Pulmonary artery endothelial cell (primary cell): ENCODE measurements around the gene BCAR1. TPM values are rescaled to one million over a fixed set of nuclear protein-coding genes. Genes with fewer than 3 reads are reported as not detected.
"Not testable (repeated sequence)": the region's sequence is repeated elsewhere in the genome, so short reads cannot be mapped to it uniquely, and the experiment has no call there.

Source experiments
- DNase-seq: peaks from one replicate; pipeline ENCODE4 v3.0.0-alpha.2; 2011; ENCODE audit warnings: low read depth, low spot score
- total RNA-seq: library from RNA; depleted of rRNA; stranded (reverse); fragments of >200 nt; gene quantifications from 2 replicates; pipeline ENCODE4 v1.2.3, GENCODE V29; 2014

Gene BCAR1, protein sequence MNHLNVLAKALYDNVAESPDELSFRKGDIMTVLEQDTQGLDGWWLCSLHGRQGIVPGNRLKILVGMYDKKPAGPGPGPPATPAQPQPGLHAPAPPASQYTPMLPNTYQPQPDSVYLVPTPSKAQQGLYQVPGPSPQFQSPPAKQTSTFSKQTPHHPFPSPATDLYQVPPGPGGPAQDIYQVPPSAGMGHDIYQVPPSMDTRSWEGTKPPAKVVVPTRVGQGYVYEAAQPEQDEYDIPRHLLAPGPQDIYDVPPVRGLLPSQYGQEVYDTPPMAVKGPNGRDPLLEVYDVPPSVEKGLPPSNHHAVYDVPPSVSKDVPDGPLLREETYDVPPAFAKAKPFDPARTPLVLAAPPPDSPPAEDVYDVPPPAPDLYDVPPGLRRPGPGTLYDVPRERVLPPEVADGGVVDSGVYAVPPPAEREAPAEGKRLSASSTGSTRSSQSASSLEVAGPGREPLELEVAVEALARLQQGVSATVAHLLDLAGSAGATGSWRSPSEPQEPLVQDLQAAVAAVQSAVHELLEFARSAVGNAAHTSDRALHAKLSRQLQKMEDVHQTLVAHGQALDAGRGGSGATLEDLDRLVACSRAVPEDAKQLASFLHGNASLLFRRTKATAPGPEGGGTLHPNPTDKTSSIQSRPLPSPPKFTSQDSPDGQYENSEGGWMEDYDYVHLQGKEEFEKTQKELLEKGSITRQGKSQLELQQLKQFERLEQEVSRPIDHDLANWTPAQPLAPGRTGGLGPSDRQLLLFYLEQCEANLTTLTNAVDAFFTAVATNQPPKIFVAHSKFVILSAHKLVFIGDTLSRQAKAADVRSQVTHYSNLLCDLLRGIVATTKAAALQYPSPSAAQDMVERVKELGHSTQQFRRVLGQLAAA
- 118 and 122 TPM in 2 replicates for total RNA-seq

DNA sequence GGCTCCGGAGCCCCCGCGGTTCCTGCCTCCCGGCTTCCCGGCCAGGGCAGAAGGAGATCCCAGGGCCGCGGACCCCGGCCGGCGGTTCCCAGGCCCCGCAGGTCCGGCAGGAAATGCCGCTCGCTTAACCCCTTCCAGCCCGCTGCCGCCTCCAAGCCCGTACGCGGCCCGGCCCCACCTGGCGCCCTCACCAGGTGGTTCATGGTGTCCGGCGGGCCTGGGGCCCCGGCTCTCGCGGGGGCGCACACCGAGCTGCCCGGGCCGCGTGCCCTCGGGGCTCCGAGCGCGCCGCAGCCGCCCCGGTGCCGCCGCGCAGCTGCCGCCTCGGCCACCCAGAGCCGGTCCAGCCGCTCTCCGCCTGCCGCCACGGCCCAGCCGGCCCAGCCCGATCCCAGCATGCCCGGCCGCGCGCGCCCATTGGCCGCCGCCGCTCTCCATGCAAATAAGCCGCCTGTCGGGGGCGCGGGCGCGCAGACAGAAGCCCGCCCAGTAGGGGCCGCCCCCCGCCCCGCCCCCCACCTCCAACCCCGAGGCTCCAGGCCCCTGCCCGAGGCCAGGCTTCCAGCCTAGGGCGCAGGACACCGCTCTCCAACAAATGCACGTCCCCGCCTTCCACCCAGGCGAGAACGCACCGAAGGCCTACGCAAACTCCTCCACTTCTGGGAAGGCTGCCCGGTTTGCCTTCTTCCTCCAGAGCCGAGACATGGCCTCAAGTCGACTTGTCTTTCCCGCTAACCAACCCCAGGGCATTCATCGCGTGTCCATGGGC, at the start of gene BCAR1:
Gene BCAR1 (minus strand): TSS at position 345 of the 769 bp plus-strand sequence. CDS start 142 bp downstream, at position 203.
- DNase-seq, result peak; percentile 57

DNA sequence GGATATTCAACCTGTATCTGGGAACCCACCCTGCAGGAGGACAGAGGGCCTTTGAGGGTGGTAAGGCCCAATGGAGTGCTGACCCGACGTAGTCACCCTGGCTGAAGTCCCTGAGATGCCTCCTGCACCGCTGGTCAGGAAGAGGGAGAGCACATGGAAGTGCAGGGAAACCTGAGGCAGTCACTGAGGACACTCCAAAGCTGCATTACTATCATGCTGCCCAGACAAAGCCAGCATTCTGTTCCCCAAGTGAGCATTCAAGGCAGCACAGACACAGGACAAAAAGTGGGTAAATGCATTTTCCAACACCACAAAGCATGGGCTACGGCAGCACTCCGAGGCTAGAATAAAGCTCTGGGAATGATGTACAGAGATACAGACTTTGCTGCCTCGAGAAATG, 46.8 kb upstream of the BCAR1 start:
- no peak for DNase-seq

DNA sequence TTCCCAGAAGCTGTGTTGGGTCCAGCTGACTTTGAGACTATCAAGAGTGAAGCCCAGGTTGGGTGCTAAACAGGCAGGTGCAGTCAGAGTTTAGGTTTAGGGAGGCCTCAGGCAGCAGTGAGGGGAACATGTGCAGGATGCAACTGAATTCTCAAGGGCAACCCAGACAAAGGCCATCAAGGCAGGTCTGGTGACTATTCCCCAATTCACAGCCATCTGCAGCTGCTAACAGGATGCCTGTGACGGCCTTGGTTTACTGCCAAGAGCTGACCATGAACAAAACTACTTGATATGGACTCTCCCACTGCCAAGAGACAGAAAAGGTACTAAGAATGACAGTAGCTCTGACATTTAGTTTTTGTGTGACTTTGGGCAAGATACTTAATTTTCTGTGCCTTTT, 45.2 kb upstream of the BCAR1 start:
- DNase-seq, result peak; percentile 60

DNA sequence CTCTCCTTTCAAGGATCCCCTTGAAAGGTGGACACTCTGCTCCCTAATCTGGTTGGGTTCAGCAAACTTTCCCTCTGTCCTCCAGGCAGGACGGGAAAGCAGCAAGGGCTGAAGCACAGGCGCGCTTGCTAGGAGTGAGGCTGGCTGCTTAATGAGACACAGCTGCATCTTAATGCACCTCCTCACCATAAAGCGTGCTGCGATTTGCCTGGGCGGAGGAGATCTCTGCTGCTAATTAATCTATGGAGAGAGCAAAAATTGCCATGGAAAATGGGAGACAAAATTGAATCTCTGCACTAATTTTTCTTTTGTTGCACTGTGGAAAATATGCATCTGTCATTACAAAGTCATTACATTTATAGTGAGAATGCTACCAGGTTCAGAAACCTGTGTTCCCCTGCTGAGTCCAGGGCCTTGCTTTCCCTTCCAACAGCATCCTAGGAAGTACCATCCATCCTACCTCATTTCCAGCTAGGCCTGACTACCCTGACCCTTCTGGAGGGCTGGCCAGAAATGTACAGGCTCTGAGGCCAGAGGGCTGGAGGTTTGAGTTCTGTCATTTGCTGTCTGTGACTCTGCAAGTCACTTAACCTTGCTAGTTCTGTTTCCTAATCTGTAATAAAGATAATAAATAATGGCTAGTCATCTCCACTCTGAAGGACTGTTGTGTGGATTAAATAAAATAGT, 43.5 kb upstream of the BCAR1 start:
- DNase-seq, result no peak

DNA sequence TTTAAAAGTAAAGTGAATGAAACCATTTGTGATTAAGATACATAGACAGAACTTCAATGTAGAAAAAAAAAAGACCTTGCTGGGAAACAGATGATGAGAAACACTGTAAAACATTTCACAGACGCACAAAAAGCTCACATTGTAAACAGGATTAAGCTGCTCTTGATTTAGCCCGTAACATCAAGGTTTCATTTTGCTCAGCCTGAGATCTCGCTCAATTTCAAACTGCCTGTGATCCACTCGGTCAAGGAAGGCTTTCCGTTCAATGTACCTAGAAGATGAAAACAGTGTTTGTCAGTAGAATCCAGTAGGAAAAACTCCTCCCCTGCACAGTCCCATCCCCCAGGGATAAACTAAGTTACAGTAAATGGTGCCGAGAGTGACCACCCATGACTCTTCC, 42.3 kb upstream of the BCAR1 start:
- DNase-seq, result no peak

DNA sequence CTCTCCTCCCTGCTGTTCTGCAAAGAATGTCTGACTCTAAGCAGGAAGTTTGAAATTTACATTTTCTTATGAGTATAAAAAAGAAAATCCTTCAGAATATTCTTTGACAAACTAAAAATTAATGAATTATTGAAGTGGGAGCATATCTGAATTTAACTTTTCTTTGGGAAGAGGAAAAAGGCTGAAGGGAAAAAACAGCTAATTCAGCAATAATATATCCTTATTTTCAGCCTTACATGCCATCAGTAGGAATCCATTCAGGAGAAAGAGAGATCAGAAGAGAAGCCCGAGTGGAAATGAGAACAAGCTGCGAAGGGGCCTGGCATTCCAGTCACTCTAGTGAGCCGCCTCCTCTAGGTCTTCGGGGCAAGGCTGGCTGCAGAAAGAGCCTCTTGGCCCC, 41.7 kb upstream of the BCAR1 start:
- DNase-seq, result no peak

DNA sequence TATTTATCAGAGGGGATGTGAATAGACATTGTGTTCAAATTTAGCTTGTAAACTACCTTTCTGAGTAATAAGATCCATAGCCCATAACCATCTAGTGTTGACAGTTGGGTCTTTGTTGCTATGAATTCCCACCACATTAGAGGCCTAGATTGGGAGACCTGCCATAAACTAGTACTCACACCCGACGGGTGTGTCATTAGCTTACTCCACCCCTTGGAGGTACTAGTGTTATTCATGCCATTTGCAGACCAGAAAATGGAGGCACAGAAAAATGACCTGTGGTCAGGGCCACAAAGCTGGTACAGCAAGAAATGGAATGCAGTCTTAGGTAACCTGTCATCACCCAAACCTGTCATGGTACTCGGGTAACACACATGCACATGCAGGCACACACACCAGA, 41.3 kb upstream of the BCAR1 start:
- no peak for DNase-seq

DNA sequence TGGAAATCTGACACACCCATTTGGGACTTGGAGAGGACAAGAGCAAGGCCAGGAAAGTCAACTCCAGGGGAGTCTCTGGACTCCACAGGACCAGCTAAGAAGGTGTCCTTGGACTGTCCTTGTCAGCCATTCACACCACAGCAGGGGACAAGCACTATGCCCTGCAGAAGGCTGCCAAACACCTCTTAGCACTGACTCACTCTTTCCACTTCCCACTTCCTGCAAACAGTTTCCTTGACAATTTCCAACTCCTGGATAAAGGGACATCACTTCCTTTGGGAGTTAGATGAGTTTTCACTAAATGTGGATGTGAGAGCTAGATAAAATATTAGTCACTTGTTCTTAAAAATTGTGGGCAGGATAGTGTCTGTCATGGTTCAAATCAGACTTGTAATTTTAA, 37.8 kb upstream of the BCAR1 start:
- DNase-seq, result peak; percentile 73

DNA sequence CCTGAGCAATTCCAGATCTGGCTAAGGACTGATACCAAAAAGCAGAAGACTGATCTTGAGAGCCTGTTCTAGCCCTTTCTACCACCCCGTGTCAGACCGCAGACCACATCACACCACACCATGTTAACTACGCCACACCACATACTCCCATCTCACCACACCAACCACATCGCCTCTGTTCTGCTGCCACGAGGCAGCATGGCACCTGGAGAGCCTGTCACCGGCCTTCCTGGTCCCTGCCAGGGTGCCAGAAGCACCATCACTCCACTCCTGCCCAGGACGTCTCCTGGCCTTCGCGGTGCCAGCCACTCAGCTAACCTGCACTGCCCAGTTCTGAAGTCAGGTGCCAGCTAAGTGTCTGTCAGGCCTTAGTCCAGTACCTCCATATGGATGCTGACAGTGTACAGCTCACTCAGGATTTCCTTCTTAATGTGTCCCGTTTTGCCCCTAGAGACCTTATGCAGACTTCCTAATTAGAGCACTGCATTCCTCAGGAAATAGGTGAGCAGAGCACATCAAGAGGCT, 37.2 kb upstream of the BCAR1 start:
- DNase-seq, result no peak

DNA sequence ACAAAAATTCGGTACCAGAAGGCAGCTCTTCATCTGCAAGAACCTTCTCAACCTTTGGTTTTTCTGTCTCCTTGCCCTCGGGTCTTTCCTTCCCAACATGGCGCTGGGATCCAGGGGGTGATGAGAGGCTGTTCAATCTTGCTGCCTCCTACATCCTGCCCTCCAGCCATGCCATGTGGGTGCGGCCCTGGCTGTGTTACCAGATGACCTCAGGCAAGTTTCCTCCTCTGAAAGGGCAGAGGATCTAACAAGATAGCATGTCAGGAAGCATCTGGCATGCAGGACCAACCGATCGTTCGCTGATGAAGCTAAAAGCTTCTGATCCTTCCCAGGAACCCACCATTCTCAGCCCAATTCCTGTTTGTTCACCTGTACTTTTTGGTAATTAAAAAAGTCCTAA, 36.8 kb upstream of the BCAR1 start:
- no peak for DNase-seq

DNA sequence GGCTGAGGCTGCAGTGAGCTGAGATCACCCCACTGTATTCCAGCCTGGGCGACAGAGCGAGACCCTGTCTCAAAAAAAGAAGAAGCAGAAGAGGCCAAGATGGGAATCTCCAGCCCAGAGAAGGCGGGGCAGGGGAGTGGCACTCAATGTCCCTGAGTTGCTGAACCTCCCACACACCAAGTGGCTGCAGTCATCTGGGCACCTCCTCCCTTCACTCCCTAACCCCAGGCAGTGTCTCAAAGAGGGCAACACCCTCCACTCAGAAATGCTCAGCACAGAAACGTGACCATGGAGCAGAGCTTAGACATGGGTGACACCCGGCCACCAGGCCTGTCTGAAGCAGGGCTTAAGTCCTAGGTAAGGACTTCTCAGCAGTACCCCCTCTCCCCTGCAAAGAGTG, 36.3 kb upstream of the BCAR1 start:
- DNase-seq, result no peak

DNA sequence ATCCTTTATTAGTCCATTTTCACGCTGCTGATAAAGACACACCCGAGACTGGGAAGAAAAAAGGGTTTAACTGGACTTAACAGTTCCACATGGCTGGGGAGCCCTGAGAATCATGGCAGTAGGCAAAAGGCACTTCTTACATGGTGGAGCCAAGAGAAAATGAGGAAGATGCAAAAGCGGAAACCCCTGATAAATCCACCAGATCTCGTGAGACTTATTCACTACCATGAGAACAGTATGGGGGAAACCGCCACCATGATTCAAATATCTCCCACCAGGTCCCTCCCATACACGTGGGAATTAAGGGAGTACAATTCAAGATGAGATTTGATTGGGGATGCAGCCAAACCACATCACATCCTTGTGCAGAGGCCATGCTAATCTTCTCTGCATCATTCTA, 35.0 kb upstream of the BCAR1 start:
- DNase-seq, result no peak

DNA sequence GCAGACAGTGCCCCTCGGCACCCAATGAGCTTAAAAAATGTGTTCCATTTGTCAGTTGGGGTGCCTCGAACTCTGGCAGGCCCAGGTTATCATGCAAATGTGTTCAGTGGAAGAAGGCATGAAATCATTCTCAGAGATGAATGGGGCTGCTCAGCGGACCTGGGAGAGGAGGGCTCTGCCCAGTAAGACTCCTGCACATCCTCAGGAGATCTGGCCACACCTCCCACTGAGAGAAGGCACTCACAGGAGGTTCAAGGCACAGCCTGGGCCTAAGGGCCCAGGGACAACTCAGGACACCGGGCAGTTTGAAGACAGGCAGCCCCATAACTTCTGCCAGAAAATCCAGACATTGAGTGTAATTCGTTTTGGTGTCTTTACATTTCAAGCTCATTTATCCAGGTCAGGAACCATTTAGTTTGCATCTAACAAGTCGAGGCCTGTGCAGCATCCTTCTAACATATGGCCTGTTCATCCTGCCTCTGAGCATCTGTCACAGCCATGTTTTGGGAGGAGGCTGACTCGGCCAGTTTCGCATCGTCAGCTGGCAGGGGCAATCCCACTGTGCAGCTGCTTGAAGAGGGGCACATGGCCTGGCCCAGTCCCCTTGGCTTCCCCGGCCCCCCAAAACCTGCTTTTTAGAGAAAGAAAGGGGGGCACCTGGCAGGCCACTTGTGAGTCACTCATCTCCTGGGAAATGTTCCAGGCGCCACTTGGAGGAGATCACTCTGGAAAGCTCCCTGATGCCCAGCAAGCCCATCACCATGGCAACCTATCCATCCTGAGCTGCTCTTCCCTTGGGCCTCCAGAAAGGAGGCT, 31.2 kb upstream of the BCAR1 start:
- no peak for DNase-seq

DNA sequence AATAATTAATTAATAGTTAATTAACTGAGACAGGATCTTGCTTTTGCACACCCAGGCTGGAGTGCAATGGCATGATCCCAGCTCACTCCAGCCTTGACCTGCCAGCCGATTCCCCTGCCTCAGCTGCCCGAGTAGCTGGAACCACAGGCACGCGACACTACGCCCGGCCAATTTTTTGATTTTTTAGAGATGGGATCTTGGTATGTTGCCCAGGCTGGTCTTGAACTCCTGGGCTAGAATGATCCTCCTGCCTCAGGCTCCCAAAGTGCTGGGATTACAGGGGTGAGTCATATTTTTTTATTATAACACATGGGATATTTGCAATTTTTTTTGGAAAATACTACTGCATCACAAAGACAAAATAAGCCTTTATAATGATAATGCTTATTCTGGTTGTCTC, 30.4 kb upstream of the BCAR1 start:
- DNase-seq, result no peak

DNA sequence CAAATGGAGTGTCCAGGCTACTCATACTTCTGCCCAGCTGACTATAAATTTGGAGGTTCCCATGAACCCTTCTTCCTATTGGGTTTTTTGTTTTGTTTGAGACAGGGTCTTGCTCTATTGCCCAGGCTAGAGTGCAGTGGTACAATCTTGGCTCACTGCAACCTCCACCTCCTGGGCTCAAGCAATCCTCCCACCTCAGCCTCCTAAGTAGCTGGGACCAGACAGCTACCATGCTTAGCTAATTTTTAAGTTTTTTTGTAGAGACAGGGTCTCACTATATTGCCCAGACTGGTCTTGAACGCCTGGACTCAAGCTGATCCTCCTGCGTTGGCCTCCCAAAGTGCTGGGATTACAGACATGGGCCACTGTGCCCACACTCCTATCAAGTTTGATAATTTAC, 29.6 kb upstream of the BCAR1 start:
- DNase-seq, result not testable (repeated sequence)

DNA sequence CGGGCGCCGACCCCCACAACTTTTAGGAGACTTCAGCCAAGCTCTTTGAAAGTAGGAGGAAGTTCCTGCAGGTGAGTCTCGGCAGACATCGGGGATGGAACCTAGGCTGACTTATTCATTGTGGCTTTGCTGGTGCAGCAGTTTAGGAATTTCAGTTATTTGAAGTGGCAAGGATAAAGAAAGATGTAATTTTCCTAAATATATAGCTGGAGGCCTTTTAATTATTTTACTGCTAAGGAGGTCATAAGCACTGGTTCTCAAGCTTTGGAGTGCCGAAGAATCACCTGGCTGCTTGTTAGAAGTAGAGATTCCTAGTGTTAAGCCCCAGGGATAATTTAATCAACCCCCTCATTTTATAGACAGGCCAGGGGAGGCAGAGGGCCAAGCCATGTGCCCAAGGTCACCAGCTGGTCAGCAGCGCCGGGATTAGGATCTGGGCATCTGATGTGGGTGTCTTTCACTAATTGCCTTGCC, 28.9 kb upstream of the BCAR1 start:
- no peak for DNase-seq

DNA sequence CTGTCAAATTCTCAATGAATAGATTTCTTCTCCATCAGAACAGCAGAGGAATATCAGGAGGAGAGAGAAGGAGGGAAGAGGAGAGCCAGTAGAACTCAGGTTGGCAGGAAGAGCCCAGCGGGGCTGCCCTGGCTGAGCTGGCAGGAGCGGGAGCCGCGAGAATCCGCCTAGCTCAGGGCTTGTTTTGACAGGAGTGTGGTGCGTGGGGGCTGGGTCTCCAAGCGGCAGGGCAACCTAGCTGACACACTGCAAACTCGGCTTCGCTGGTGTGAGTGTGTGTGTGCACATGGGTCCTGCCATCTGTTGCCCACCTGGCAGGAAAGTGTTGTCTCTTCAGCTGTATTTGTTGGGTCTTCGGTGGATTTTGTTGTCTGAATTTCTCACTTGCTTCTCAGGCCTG, 27.9 kb upstream of the BCAR1 start:
- no peak for DNase-seq

DNA sequence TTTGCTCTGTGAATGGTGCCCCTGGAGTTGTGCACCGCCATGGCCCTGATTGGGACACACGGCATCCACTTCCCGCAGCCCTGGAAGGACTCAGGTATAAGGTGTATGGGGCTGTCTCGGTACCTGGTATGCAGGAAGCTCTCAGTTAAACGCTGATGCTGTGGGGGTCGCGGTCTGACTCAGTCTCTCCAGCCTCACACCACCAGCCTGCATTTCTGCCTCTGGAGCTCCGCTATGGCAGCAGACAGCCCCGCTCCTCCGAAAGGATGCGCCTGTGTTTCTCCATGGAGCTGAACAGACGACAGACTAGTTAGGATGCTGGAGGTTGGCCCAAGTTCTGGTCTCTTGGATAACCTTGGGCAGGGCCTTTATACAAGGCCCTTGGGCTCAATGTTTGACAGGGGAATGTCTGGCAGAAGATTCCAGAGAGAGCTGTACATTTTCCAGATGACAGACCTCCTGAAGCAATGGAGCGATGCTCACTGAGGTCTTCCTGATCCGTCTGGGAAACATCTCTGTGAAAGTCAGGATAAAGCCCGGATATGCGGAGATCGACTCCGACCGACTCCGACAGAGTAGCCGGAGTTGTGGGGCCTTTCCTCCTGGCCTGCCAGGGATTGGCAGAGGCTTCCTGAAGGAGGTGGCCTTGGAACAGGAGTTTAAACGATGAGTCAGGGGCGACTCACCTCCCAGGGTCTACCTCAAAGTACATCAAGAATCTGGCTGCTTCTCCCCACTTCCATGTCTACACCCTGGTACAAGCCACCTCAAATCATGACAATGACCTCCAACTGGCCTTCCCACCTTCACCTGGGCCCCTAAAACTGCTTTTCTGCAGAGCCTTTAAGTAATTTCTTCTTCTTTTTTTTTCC, 21.9 kb upstream of the BCAR1 start:
- DNase-seq, result no peak

DNA sequence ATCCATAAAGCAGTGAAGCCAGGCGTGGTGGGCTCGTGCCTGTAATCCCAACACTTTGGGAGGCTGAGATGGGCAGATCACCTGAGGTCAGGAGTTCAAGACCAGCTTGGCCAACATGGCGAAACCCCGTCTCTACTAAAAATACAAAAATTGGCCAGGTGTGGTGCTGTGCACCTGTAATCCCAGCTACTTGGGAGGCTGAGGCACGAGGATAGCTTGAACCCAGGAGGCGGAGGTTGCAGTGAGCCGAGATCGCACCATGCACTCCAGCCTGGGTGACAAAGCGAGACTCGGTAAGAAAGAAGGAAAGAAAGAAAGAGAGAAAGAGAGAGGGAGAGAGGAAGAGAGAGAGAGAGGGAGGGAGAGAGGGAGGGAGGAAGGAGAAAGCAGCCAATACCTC, 21.2 kb upstream of the BCAR1 start:
- not testable (repeated sequence) for DNase-seq
